Measurements from ENCODE around the gene KIR3DL2. TPM values are rescaled to one million over a fixed set of nuclear protein-coding genes. Genes with fewer than 3 reads are reported as not detected.

KIR3DL2 gene
- total RNA-seq, 1 experiment from 2014 or later = not detected

Small RNAs within 50 kb of the gene (small RNA-seq; reads per million reads assigned to genes)
- not detected for gene RNU6-222P

Other genes starting within 250 kb of the KIR3DL2 start
- not detected in 2 replicates for gene LILRB1, start 220.0 kb upstream of the KIR3DL2 start, total RNA-seq (2014; rRNA removed; shearing (Covaris generic))
- gene LILRB4, start 187.5 kb upstream of the KIR3DL2 start, total RNA-seq (2014; rRNA removed; shearing (Covaris generic)) = not detected in 2 replicates
- gene KIR3DL3, start 126.0 kb upstream of the KIR3DL2 start, total RNA-seq (2014; rRNA removed; shearing (Covaris generic)) = not detected in 2 replicates
- not detected in 2 replicates for gene KIR2DL3, start 111.9 kb upstream of the KIR3DL2 start, total RNA-seq (2014; rRNA removed; shearing (Covaris generic))
- gene KIR2DL1, start 80.7 kb upstream of the KIR3DL2 start, total RNA-seq (2014; rRNA removed; shearing (Covaris generic)) = not detected in 2 replicates
- gene KIR2DL4, start 46.8 kb upstream of the KIR3DL2 start, total RNA-seq (2014; rRNA removed; shearing (Covaris generic)) = not detected in 2 replicates
- not detected in 2 replicates for gene KIR3DL1, start 34.0 kb upstream of the KIR3DL2 start, total RNA-seq (2014; rRNA removed; shearing (Covaris generic))
- gene KIR2DS4, start 17.8 kb upstream of the KIR3DL2 start, total RNA-seq (2014; rRNA removed; shearing (Covaris generic)) = not detected in 2 replicates
- not detected in 2 replicates for gene FCAR, start 23.8 kb downstream of the KIR3DL2 start, total RNA-seq (2014; rRNA removed; shearing (Covaris generic))
- gene NCR1, start 55.7 kb downstream of the KIR3DL2 start, total RNA-seq (2014; rRNA removed; shearing (Covaris generic)) = 0.43 TPM in 1 of 2 replicates, not detected in the other
- gene NLRP7, start 97.1 kb downstream of the KIR3DL2 start, total RNA-seq (2014; rRNA removed; shearing (Covaris generic)) = not detected in 2 replicates
- gene NLRP2, start 115.9 kb downstream of the KIR3DL2 start, total RNA-seq (2014; rRNA removed; shearing (Covaris generic)) = not detected in 2 replicates
- gene GP6, start 187.8 kb downstream of the KIR3DL2 start, total RNA-seq (2014; rRNA removed; shearing (Covaris generic)) = 0.03 and 0.05 TPM in 2 replicates
- gene RDH13, start 212.7 kb downstream of the KIR3DL2 start, total RNA-seq (2014; rRNA removed; shearing (Covaris generic)) = 15.6 and 18.6 TPM in 2 replicates
- gene EPS8L1, start 225.4 kb downstream of the KIR3DL2 start, total RNA-seq (2014; rRNA removed; shearing (Covaris generic)) = 7.3 and 7.8 TPM in 2 replicates